Hepatocyte (in vitro differentiated cells): Measurements from ENCODE around the gene TP73. TPM values are rescaled to one million over a fixed set of nuclear protein-coding genes. Genes with fewer than 3 reads are reported as not detected.

ENCODE experiments used
- DNase-seq: peaks from one replicate; pipeline ENCODE4 v3.0.0-alpha.2; 2016; ENCODE audit warnings: low spot score
- H2AFZ ChIP-seq: fragments of 200-600 bp; sonication (generic); 2 replicates; pipeline ENCODE4 v1.6.0; 2016; ENCODE audit warnings: antibody characterized with exemption, mild to moderate bottlenecking
- H3K27ac ChIP-seq: fragments of 200-600 bp; sonication (generic); 2 replicates; pipeline ENCODE4 v1.5.1; 2016; ENCODE audit warnings: mild to moderate bottlenecking
- H3K27me3 ChIP-seq: fragments of 200-600 bp; sonication (generic); 2 replicates; pipeline ENCODE4 v1.6.1; 2016
- H3K36me3 ChIP-seq: fragments of 200-600 bp; sonication (generic); replicated peaks from 2 replicates; pipeline ENCODE4 v1.5.1; 2016; ENCODE audit warnings: low read depth; ENCODE audit not compliant: insufficient read depth
- H3K4me1 ChIP-seq: fragments of 200-600 bp; sonication (generic); 2 replicates; pipeline ENCODE4 v1.5.1; 2016; ENCODE audit warnings: mild to moderate bottlenecking, moderate library complexity; ENCODE audit not compliant: insufficient read depth
- H3K4me2 ChIP-seq: fragments of 200-600 bp; sonication (generic); 2 replicates; pipeline ENCODE4 v1.6.0; 2016
- H3K4me3 ChIP-seq: fragments of 200-600 bp; sonication (generic); 2 replicates; pipeline ENCODE4 v1.5.1; 2016; ENCODE audit warnings: mild to moderate bottlenecking
- H3K79me2 ChIP-seq: fragments of 200-600 bp; sonication (generic); 2 replicates; pipeline ENCODE4 v1.6.0; 2017; ENCODE audit warnings: mild to moderate bottlenecking
- H3K9me2 ChIP-seq: fragments of 200-600 bp; sonication (generic); replicated peaks from 2 replicates; pipeline ENCODE4 v1.6.0; 2017; ENCODE audit warnings: mild to moderate bottlenecking; ENCODE audit not compliant: insufficient read depth
- H3K9me3 ChIP-seq: fragments of 200-600 bp; sonication (generic); 2 replicates; pipeline ENCODE4 v1.5.1; 2016; ENCODE audit warnings: low read depth, mild to moderate bottlenecking
- H4K20me1 ChIP-seq: fragments of 200-600 bp; sonication (generic); 2 replicates; pipeline ENCODE4 v1.6.0; 2016; ENCODE audit warnings: mild to moderate bottlenecking; ENCODE audit not compliant: insufficient read depth, poor library complexity, severe bottlenecking
- EZH2 ChIP-seq: fragments of 200-600 bp; sonication (generic); IDR thresholded peaks from 2 replicates; pipeline ENCODE4 v1.6.1; 2016; ENCODE audit warnings: antibody characterized with exemption, mild to moderate bottlenecking, borderline replicate concordance
- EZH2phosphoT487 ChIP-seq: fragments of 200-600 bp; sonication (generic); IDR thresholded peaks from one replicate; pipeline ENCODE4 v1.6.1; 2018; ENCODE audit warnings: antibody characterized with exemption, mild to moderate bottlenecking, low read depth, moderate library complexity; ENCODE audit not compliant: unreplicated experiment, severe bottlenecking
- WGBS: methylation state at CpG from one replicate; pipeline ENCODE4 v1.1.6; 2016; ENCODE audit warnings: low lambda C conversion rate; ENCODE audit errors: missing lambda C conversion rate; 5-methylcytosine and 5-hydroxymethylcytosine counted together
- polyA plus RNA-seq: library from polyadenylated mRNA; unstranded; fragments of >200 nt; fragmentation: Nextera tagmentation; extraction: Ambion mirVana; gene quantifications from 2 replicates; pipeline ENCODE4 v1.2.1, GENCODE V29; 2016
- total RNA-seq: library from RNA; depleted of rRNA; stranded (reverse); fragments of >200 nt; gene quantifications from 2 replicates; pipeline ENCODE4 v1.2.3, GENCODE V29; 2014
- TF ChIP-seq, protein P1 (sequence below): fragments of 200-600 bp; sonication (generic); IDR thresholded peaks from 2 replicates; pipeline ENCODE4 v1.5.1; 2016; ENCODE audit warnings: antibody characterized with exemption, mild to moderate bottlenecking; ENCODE audit not compliant: poor library complexity

The TP73 gene
- total and polyA plus RNA-seq, 2 experiments from 2014 or later = 0.27 to 0.47 TPM

DNA sequence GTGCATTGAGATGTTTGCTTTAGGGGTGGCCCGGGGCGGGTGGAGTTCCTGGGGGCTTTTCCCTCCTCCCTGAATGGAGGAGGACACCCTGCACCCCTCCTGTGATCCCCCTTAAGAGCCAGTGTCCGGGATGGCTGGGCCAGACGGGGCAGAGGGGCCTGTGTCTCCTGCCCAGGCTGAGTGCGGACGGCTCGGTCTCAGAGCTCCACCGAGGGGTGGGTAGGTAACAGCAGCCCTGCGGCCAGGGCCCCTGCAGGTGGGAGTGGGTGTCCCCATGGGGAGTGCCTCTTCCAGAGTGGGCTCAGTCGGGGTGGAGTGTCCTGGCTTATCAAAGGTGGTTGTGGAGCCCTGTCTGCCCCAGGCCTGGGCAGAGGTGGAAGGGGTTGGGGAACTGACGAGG, 23.1 kb downstream of the TP73 start:
- no peak overlapping the region for H3K4me3 ChIP-seq
- no peaks in the 10 kb centered on the region for H3K79me2 ChIP-seq
- no peaks in the 10 kb centered on the region for H3K36me3 ChIP-seq
- DNase-seq = no peak
- no peaks in the 10 kb centered on the region for H3K9me3 ChIP-seq
- no peak overlapping the region for H2AFZ ChIP-seq
- no peak overlapping the region for H3K4me2 ChIP-seq
- no peaks in the 10 kb centered on the region for H3K9me2 ChIP-seq
- H3K27ac ChIP-seq = no peak overlapping the region
- no peaks in the 10 kb centered on the region for H3K4me1 ChIP-seq
- H3K27me3 ChIP-seq = no peaks in the 10 kb centered on the region
- no peaks in the 10 kb centered on the region for H4K20me1 ChIP-seq
- 88% methylated on average over 9 of the region's 11 CpGs for WGBS
- no peak for TF ChIP-seq EZH2phosphoT487
- TF ChIP-seq, protein P1, sequence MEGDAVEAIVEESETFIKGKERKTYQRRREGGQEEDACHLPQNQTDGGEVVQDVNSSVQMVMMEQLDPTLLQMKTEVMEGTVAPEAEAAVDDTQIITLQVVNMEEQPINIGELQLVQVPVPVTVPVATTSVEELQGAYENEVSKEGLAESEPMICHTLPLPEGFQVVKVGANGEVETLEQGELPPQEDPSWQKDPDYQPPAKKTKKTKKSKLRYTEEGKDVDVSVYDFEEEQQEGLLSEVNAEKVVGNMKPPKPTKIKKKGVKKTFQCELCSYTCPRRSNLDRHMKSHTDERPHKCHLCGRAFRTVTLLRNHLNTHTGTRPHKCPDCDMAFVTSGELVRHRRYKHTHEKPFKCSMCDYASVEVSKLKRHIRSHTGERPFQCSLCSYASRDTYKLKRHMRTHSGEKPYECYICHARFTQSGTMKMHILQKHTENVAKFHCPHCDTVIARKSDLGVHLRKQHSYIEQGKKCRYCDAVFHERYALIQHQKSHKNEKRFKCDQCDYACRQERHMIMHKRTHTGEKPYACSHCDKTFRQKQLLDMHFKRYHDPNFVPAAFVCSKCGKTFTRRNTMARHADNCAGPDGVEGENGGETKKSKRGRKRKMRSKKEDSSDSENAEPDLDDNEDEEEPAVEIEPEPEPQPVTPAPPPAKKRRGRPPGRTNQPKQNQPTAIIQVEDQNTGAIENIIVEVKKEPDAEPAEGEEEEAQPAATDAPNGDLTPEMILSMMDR = no peak
- no peak for TF ChIP-seq EZH2

DNA sequence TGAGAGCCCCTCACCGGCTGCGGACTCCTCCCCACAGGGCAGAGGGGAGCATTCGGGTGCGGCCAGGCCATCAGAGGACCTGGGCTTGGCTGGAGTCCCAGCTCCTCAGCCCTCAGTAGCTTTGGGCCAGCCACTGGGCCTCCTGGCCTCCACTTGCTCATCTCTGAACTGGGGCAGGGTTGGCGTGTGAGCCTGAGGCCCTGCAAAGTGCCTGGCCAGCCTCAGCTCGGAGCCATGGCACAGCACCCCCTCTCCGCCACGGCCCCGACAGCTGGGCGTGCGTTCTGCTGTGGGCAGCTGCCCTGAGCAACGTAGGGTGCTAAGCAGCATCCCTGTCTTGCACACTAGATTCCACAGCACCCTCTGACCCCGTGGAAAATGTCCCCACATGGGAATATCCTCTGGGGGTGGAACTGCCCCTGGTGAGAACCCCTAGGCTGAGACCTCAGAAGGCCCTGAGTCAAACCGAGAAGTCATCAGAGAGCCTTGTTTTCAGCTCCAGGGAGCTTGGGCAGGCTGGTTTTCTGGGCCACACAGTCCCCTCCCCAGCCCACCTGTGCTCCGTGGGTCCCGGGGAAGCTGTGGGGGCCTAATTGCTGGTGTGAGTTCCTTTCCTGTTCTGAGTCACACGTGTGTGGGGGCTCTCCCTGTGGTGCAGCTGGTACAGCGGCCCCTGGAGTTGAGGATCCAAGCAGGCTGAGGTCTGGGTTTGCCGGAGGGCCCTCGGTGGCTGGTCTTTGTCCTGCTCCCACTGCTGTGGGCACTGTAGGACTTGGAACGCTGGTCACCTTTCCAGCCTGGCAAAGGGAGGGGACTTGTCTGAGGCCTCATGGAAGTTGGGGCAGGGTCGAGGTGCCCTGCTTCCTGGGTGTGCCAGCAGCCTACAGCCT, 24.5 kb downstream of the TP73 start:
- H2AFZ ChIP-seq = no peak overlapping the region
- TF ChIP-seq, protein P1 = no peak
- TF ChIP-seq EZH2phosphoT487 (no peak), EZH2 (no peak)
- WGBS = 86% methylated on average over 21 of the region's 22 CpGs
- no peak overlapping the region for H3K27ac ChIP-seq
- H3K27me3 ChIP-seq = no peaks in the 10 kb centered on the region
- no peaks in the 10 kb centered on the region for H3K9me2 ChIP-seq
- H3K4me3 ChIP-seq = no peak overlapping the region
- H3K9me3 ChIP-seq = no peaks in the 10 kb centered on the region
- DNase-seq = no peak
- no peaks in the 10 kb centered on the region for H3K36me3 ChIP-seq
- H3K4me1 ChIP-seq = no peaks in the 10 kb centered on the region
- no peaks in the 10 kb centered on the region for H3K79me2 ChIP-seq
- H3K4me2 ChIP-seq = no peak overlapping the region
- no peaks in the 10 kb centered on the region for H4K20me1 ChIP-seq

DNA sequence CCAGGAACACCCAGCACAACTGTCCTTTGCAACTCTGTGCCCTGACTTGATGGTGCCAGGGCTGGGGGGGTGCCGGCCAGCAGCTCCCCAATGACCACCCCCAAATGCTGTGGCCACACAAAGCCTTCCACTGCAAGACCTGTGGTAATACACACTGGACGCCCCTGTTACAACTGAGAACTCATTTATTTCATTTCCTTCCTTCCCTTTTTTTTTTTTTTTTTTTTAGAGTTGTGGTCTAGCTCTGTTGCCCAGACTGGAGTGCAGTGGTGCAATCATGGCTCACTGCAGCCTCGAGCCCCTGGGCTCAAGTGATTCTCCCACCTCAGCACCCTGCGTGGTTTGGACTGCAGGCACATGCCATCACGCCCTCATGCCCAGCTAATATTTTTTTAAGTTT, 25.2 kb downstream of the TP73 start:
- no peaks in the 10 kb centered on the region for H3K9me3 ChIP-seq
- no peaks in the 10 kb centered on the region for H3K27me3 ChIP-seq
- no peaks in the 10 kb centered on the region for H4K20me1 ChIP-seq
- H2AFZ ChIP-seq = no peak overlapping the region
- H3K27ac ChIP-seq = no peak overlapping the region
- no peaks in the 10 kb centered on the region for H3K9me2 ChIP-seq
- WGBS = 86% methylated on average over 5 of the region's 5 CpGs
- H3K4me1 ChIP-seq = no peaks in the 10 kb centered on the region
- no peak for DNase-seq
- TF ChIP-seq EZH2 = no peak
- TF ChIP-seq EZH2phosphoT487 = no peak
- TF ChIP-seq, protein P1 = no peak
- no peaks in the 10 kb centered on the region for H3K79me2 ChIP-seq
- H3K4me2 ChIP-seq = no peak overlapping the region
- H3K36me3 ChIP-seq = no peaks in the 10 kb centered on the region
- H3K4me3 ChIP-seq = no peak overlapping the region
